ENCODE measurements around the gene ITIH2.

ITIH2 gene

GRCh38 chr10:7720478-7720877, 17.4 kb downstream of the ITIH2 start:
- H3K27me3 ChIP-seq (ENCODE audit: insufficient read depth, poor library complexity, severe bottlenecking): no peaks in the 10 kb centered on the region
- no peak overlapping the region for H3K4me3 ChIP-seq (replicated peaks; ENCODE audit: insufficient read depth, low read length)
- TF ChIP-seq GABPA (IDR thresholded peaks at IDR 0.05; ENCODE audit: low read depth) (no peak), SPI1 (IDR thresholded peaks at IDR 0.05; ENCODE audit: borderline replicate concordance, low read depth) (no peak), POLR2AphosphoS5 (IDR thresholded peaks at IDR 0.05; ENCODE audit: low read depth) (no peak), REST (IDR thresholded peaks at IDR 0.05; ENCODE audit: insufficient replicate concordance, low read depth) (no peak)
- TF ChIP-seq, protein P1, sequence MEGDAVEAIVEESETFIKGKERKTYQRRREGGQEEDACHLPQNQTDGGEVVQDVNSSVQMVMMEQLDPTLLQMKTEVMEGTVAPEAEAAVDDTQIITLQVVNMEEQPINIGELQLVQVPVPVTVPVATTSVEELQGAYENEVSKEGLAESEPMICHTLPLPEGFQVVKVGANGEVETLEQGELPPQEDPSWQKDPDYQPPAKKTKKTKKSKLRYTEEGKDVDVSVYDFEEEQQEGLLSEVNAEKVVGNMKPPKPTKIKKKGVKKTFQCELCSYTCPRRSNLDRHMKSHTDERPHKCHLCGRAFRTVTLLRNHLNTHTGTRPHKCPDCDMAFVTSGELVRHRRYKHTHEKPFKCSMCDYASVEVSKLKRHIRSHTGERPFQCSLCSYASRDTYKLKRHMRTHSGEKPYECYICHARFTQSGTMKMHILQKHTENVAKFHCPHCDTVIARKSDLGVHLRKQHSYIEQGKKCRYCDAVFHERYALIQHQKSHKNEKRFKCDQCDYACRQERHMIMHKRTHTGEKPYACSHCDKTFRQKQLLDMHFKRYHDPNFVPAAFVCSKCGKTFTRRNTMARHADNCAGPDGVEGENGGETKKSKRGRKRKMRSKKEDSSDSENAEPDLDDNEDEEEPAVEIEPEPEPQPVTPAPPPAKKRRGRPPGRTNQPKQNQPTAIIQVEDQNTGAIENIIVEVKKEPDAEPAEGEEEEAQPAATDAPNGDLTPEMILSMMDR (IDR thresholded peaks at IDR 0.05; ENCODE audit: insufficient read depth, low read length): no peak
- no peak for DNase-seq (ENCODE audit: low read depth in 1 of 2, low spot score in 1 of 2)
- H3K27ac ChIP-seq (replicated peaks): no peak overlapping the region

GRCh38 chr10:7722927-7723529, 19.9 kb downstream of the ITIH2 start:
- DNase-seq (ENCODE audit: low read depth in 1 of 2, low spot score in 1 of 2): no peak
- H3K27ac ChIP-seq (replicated peaks): no peak overlapping the region
- no peak overlapping the region for H3K4me3 ChIP-seq (replicated peaks; ENCODE audit: insufficient read depth, low read length)
- no peaks in the 10 kb centered on the region for H3K27me3 ChIP-seq (ENCODE audit: insufficient read depth, poor library complexity, severe bottlenecking)
- TF ChIP-seq POLR2AphosphoS5 (IDR thresholded peaks at IDR 0.05; ENCODE audit: low read depth) (no peak), REST (IDR thresholded peaks at IDR 0.05; ENCODE audit: insufficient replicate concordance, low read depth) (no peak), GABPA (IDR thresholded peaks at IDR 0.05; ENCODE audit: low read depth) (no peak), SPI1 (IDR thresholded peaks at IDR 0.05; ENCODE audit: borderline replicate concordance, low read depth) (no peak)
- TF ChIP-seq, protein P1 (IDR thresholded peaks at IDR 0.05; ENCODE audit: insufficient read depth, low read length): no peak

GRCh38 chr10:7734821-7735220, 31.7 kb downstream of the ITIH2 start:
- Histone ChIP-seq H3K27me3 (ENCODE audit: insufficient read depth, poor library complexity, severe bottlenecking) (no peaks in the 10 kb centered on the region), H3K4me3 (replicated peaks; ENCODE audit: insufficient read depth, low read length) (no peak overlapping the region), H3K27ac (replicated peaks) (no peak overlapping the region)
- TF ChIP-seq REST (IDR thresholded peaks at IDR 0.05; ENCODE audit: insufficient replicate concordance, low read depth) (no peak), GABPA (IDR thresholded peaks at IDR 0.05; ENCODE audit: low read depth) (no peak), SPI1 (IDR thresholded peaks at IDR 0.05; ENCODE audit: borderline replicate concordance, low read depth) (no peak), POLR2AphosphoS5 (IDR thresholded peaks at IDR 0.05; ENCODE audit: low read depth) (no peak)
- TF ChIP-seq, protein P1 (IDR thresholded peaks at IDR 0.05; ENCODE audit: insufficient read depth, low read length): no peak
- DNase-seq (ENCODE audit: low read depth in 1 of 2, low spot score in 1 of 2): no peak
